SH-SY5Y (cell line): ENCODE results near the gene MS4A4A.

Experiments
- GATA2 ChIP-seq: IDR thresholded peaks from 2 replicates; pipeline ENCODE4 v1.6.1; 2011; ENCODE audit warnings: mild to moderate bottlenecking, low read depth, low read length
- GATA3 ChIP-seq: IDR thresholded peaks from 2 replicates; pipeline ENCODE4 v1.6.1; 2011; ENCODE audit warnings: low read depth, mild to moderate bottlenecking, low read length, moderate library complexity

- TF ChIP-seq GATA3: no peak
- no peak for TF ChIP-seq GATA2
These were observed 66.8 kb downstream of the MS4A4A start for GRCh38 chr11:60347084-60347797.
